Right atrium auricular region (tissue), 2 donors: Measurements from ENCODE around the gene NME7. TPM values are rescaled to one million over a fixed set of nuclear protein-coding genes. Genes with fewer than 3 reads are reported as not detected.
"Not testable (repeated sequence)": the region's sequence is repeated elsewhere in the genome, so short reads cannot be mapped to it uniquely, and the experiment has no call there.

Experiments used
- DNase-seq: peaks from one replicate; pipeline ENCODE4 v3.0.0-alpha.2; 2019; ENCODE audit warnings: low spot score
- H3K27ac ChIP-seq, 2 donors: fragments of 200-600 bp; sonication (generic); 1 replicate in 1 of 2; 2 replicates in 1 of 2; pipeline ENCODE4 v1.5.1; 2016 to 2019
- H3K27me3 ChIP-seq, 2 donors: fragments of 200-600 bp; sonication (generic); one replicate each; pipeline versions ENCODE4 v1.5.1 to v1.6.0; 2017 to 2019
- H3K36me3 ChIP-seq: fragments of 200-600 bp; sonication (generic); one replicate; pipeline ENCODE4 v1.5.1; 2016
- H3K4me1 ChIP-seq, 2 donors: fragments of 200-600 bp; sonication (generic); one replicate each; pipeline versions ENCODE4 v1.5.1 to v1.6.0; 2017 to 2019
- H3K4me3 ChIP-seq, 2 donors: fragments of 200-600 bp; sonication (generic); 1 replicate in 1 of 2; 2 replicates in 1 of 2; pipeline ENCODE4 v1.5.1; 2017 to 2019; ENCODE audit warnings: mild to moderate bottlenecking in 1 of 2, moderate library complexity in 1 of 2
- H3K9me3 ChIP-seq, 2 donors: fragments of 200-600 bp; sonication (generic); one replicate each; pipeline ENCODE4 v1.5.1; 2019
- total RNA-seq, 2 donors: library from RNA; depleted of rRNA; stranded (reverse); fragments of >200 nt; gene quantifications; one replicate each; pipeline ENCODE4 v1.1.0, GENCODE V29; 2016
- TF ChIP-seq, protein P1 (sequence below), 2 donors: fragments of 200-600 bp; sonication (generic); IDR thresholded peaks; one replicate each; pipeline ENCODE4 v1.5.1; 2019; ENCODE audit warnings: antibody characterized with exemption in 2 of 2

NME7 gene
- total RNA-seq, 2 donors from 2014 or later = 9.1 to 10.4 TPM

DNA sequence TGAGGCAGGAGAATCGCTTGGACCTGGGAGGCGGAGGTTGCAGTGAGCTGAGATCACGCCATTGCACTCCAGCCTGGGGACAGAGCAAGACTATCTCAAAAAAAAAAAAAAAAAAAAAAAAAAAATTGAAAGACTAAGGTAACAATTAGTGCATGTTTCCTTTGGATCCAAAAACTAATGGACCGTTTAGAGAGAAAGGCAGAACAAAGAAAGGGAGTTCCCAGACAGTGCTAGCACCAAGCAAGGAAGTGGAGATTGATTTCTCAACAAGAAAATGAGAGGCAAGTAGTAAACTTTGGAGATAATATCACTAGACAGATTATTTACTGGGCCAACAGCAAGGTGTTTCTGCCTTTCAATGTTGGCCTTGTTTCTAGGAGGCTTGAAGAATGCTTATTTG lies 236.9 kb downstream of the NME7 start:
- Histone ChIP-seq H3K27me3 (no peaks in the 10 kb centered on the region), H3K4me1 (peaks cover 0 to 17% of the 10 kb centered on the region in 2 donors), H3K27ac (no peak overlapping the region), H3K36me3 (peaks cover 58% of the 10 kb centered on the region), H3K4me3 (no peak overlapping the region), H3K9me3 (no peaks in the 10 kb centered on the region)
- TF ChIP-seq, protein P1, sequence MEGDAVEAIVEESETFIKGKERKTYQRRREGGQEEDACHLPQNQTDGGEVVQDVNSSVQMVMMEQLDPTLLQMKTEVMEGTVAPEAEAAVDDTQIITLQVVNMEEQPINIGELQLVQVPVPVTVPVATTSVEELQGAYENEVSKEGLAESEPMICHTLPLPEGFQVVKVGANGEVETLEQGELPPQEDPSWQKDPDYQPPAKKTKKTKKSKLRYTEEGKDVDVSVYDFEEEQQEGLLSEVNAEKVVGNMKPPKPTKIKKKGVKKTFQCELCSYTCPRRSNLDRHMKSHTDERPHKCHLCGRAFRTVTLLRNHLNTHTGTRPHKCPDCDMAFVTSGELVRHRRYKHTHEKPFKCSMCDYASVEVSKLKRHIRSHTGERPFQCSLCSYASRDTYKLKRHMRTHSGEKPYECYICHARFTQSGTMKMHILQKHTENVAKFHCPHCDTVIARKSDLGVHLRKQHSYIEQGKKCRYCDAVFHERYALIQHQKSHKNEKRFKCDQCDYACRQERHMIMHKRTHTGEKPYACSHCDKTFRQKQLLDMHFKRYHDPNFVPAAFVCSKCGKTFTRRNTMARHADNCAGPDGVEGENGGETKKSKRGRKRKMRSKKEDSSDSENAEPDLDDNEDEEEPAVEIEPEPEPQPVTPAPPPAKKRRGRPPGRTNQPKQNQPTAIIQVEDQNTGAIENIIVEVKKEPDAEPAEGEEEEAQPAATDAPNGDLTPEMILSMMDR (IDR thresholded peaks at IDR 0.05) = no peak
- no peak for DNase-seq

DNA sequence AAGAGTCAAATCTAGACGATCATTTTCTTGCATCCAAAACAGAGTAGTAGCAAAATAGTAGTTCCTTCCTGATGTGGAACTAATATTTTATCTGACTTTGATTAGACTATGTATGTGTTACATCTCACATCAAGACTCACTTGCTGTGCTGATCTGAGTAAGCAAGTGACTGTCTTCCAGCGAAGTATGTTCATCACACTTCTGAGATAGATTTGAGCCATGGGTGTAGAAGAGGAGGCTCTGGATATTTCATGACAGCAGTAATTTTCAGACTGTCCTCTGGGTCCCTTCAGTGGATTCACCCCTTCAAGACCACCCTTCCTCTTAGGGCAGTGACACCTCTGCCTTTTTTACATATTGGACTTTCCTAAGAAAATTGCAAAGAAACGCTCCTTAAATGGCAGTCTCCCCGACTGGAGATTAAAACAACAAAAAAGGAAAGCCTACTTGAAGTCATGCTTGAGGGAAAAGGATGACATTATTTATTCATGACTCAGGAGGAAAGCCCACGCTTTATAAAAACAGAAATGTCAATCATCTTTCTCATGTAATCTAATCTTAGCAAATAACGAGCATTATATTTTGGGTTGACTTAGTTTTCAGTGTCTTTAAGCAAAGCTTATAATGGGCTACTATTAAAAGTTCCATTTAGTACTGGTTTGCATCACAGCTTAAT lies 238.3 kb downstream of the NME7 start:
- Histone ChIP-seq H3K4me3 (no peak overlapping the region), H3K4me1 (peaks cover 0 to 17% of the 10 kb centered on the region in 2 donors), H3K9me3 (no peaks in the 10 kb centered on the region), H3K27ac (no peak overlapping the region), H3K27me3 (no peaks in the 10 kb centered on the region), H3K36me3 (peaks cover 68% of the 10 kb centered on the region)
- TF ChIP-seq, protein P1 (IDR thresholded peaks at IDR 0.05) = no peak
- DNase-seq = no peak

GRCh38 chr1:169128562-169128961 lies 239.0 kb downstream of the NME7 start:
- Histone ChIP-seq H3K27ac (no peak overlapping the region), H3K27me3 (no peaks in the 10 kb centered on the region), H3K9me3 (no peaks in the 10 kb centered on the region), H3K4me3 (no peak overlapping the region), H3K4me1 (peaks cover 0 to 17% of the 10 kb centered on the region in 2 donors), H3K36me3 (peaks cover 66% of the 10 kb centered on the region)
- TF ChIP-seq, protein P1 (IDR thresholded peaks at IDR 0.05) = no peak
- DNase-seq = no peak

- TF ChIP-seq, protein P1 (IDR thresholded peaks at IDR 0.05) = no peak
- Histone ChIP-seq H3K9me3 (no peaks in the 10 kb centered on the region), H3K27ac (no peak overlapping the region), H3K36me3 (peaks cover 58% of the 10 kb centered on the region), H3K4me1 (peaks cover 0 to 20% of the 10 kb centered on the region in 2 donors), H3K4me3 (no peak overlapping the region), H3K27me3 (no peaks in the 10 kb centered on the region)
- DNase-seq = no peak
These were observed 240.3 kb downstream of the NME7 start for GRCh38 chr1:169127305-169127704.

DNA sequence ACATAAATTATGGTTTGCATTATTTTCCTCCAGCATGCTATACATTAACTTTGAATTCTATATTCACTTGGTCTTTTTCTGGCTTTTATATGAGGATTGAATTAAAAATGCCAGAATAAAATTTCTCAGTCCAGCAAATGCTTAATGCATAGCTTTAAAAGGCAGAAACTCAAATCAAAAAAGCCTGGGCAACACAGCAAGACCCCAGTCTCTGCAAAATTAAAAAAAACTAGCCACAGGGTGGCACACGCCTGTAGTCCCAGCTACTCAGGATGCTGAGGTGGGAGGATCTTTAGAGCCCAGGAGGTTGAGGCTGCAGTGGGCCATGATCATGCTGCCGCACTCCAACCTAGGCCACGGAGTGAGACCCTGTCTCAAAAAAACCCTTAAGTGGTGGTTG lies 241.3 kb downstream of the NME7 start:
- TF ChIP-seq, protein P1 (IDR thresholded peaks at IDR 0.05) = no peak
- peaks cover 0 to 27% of the 10 kb centered on the region in 2 donors for H3K4me1 ChIP-seq
- no peaks in the 10 kb centered on the region for H3K9me3 ChIP-seq
- H3K36me3 ChIP-seq = peaks cover 62% of the 10 kb centered on the region
- no peak overlapping the region for H3K27ac ChIP-seq
- no peaks in the 10 kb centered on the region for H3K27me3 ChIP-seq
- no peak for DNase-seq
- no peak overlapping the region for H3K4me3 ChIP-seq

DNA sequence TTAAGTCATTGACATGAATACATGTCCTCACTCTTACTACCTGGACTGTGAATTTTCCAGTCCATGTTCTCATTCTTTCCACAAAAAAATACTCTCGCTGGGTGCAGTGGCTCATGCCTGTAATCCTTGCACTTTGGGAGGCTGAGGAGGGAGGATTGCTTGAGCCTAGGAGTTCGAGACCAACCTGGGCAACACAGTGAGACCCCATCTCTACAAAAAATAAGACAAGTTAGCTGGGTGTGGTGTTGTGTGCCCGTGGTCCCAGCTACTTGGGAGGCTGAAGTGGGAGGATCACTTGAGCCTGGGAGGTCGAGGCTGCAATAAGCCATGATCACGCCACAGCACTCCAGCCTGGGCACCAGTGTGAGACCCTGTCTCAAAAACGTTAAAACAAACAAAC lies 242.0 kb downstream of the NME7 start:
- not testable (repeated sequence) for H3K27me3 ChIP-seq, H3K4me3 ChIP-seq, DNase-seq, H3K9me3 ChIP-seq, H3K27ac ChIP-seq
- peaks cover 0 to 27% of the 10 kb centered on the region in 2 donors for H3K4me1 ChIP-seq
- H3K36me3 ChIP-seq = peaks cover 57% of the 10 kb centered on the region
